GM12878 (cell line): ENCODE data around the gene RALGPS1.

Source experiments
- CREB1 ChIP-seq: IDR thresholded peaks from 2 replicates; pipeline ENCODE4 v1.6.1; 2012; ENCODE audit warnings: low read depth, mild to moderate bottlenecking, inconsistent platforms
- EED ChIP-seq: sonication (generic); IDR thresholded peaks from 2 replicates; pipeline ENCODE4 v1.6.1; 2016; ENCODE audit warnings: antibody characterized with exemption, low read depth
- RAD21 ChIP-seq: IDR thresholded peaks from 2 replicates; pipeline ENCODE4 v1.6.1; 2011; ENCODE audit warnings: mild to moderate bottlenecking, low read depth, low read length, moderate library complexity; ENCODE audit not compliant: insufficient read depth
- SPI1 ChIP-seq: IDR thresholded peaks from 2 replicates; pipeline ENCODE4 v1.6.1; 2011; ENCODE audit warnings: low read depth, mild to moderate bottlenecking, low read length, moderate library complexity, borderline replicate concordance; ENCODE audit not compliant: insufficient read depth
- TAF1 ChIP-seq: IDR thresholded peaks from 2 replicates; pipeline ENCODE4 v1.6.1; 2011; ENCODE audit warnings: mild to moderate bottlenecking, low read depth, low read length, borderline replicate concordance
- TARDBP ChIP-seq: IDR thresholded peaks from 2 replicates; pipeline ENCODE4 v1.6.1; 2016; ENCODE audit warnings: borderline replicate concordance
- ZNF217 ChIP-seq: fragments of 450-650 bp; IDR thresholded peaks from 2 replicates; pipeline ENCODE4 v1.6.1; 2017; ENCODE audit warnings: antibody characterized with exemption, mild to moderate bottlenecking
- ZSCAN29 ChIP-seq: fragments of 450-650 bp; IDR thresholded peaks from 2 replicates; pipeline ENCODE4 v1.6.1; 2017; ENCODE audit warnings: mild to moderate bottlenecking, moderate library complexity
- TF ChIP-seq, protein P1 (sequence below), 3 experiments: IDR thresholded peaks in 2 of 3; conservative IDR thresholded peaks in 1 of 3; 2 replicates each; pipeline ENCODE4 v1.5.1; 2011; ENCODE audit warnings: low read depth in 3 of 3, low read length in 3 of 3, mild to moderate bottlenecking in 3 of 3, control low read depth in 2 of 3, moderate library complexity in 2 of 3, inconsistent platforms in 1 of 3, mixed read lengths in 1 of 3; ENCODE audit not compliant: control insufficient read depth in 2 of 3, insufficient read depth in 1 of 3; ENCODE audit errors: extremely low read depth in 1 of 3
- TF ChIP-seq, protein P2 (sequence below): IDR thresholded peaks from 2 replicates; pipeline ENCODE4 v1.6.1; 2012; ENCODE audit warnings: low read depth, low read length, improper control_type of control experiment
- TF ChIP-seq, protein P3 (sequence below): IDR thresholded peaks from 2 replicates; pipeline ENCODE4 v1.6.1; 2011; ENCODE audit warnings: low read depth, low read length, improper control_type of control experiment, borderline replicate concordance
- TF ChIP-seq, protein P4 (sequence below): IDR thresholded peaks from 2 replicates; pipeline ENCODE4 v1.6.1; 2012; ENCODE audit warnings: low read depth, low read length, improper control_type of control experiment

DNA sequence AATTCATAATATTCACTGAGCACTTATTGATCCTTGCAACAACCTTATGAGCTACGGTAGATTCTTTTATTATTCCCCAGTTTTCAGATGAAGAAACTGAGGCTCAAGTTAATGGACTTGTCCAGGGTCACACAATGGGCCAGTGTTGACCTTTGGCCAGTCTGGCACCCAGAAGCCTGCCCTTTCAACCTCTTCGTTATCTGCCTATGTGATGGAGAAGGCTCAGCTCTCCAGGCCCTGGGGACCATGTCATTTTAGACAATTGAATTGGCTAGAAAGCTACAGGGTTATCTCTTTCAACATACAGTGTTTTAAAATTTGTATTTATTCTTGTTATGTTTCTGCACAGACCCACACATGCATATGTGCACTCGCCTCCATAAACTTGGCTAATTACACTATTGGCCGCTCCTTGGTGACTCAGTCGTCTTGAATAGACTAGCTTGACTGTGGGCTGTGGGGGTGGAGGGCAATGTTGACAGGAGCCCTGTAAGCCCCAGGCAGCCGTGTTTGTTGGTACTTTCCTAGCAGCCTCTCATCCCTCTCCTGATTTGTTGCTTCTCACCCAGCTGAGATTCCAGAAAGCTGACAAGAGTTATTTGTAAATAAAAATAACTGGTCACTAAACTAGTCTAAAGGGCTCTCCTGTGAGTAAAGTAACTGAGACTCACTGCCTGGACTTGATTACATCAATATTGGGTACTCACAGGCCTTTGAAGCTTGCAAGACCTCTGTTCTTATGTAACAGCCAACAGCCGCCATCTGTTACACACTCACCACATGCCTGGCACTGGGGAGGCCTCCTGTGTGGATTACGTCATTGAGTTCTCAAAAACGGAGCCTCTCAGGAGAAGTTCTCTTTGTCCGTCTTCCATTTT is 216.3 kb downstream of the RALGPS1 start:
- TF ChIP-seq, protein P1, sequence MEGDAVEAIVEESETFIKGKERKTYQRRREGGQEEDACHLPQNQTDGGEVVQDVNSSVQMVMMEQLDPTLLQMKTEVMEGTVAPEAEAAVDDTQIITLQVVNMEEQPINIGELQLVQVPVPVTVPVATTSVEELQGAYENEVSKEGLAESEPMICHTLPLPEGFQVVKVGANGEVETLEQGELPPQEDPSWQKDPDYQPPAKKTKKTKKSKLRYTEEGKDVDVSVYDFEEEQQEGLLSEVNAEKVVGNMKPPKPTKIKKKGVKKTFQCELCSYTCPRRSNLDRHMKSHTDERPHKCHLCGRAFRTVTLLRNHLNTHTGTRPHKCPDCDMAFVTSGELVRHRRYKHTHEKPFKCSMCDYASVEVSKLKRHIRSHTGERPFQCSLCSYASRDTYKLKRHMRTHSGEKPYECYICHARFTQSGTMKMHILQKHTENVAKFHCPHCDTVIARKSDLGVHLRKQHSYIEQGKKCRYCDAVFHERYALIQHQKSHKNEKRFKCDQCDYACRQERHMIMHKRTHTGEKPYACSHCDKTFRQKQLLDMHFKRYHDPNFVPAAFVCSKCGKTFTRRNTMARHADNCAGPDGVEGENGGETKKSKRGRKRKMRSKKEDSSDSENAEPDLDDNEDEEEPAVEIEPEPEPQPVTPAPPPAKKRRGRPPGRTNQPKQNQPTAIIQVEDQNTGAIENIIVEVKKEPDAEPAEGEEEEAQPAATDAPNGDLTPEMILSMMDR (IDR thresholded peaks at IDR 0.05 in 2 of 3, conservative IDR thresholded peaks at IDR 0.05 in 1 of 3; ENCODE audit: control insufficient read depth in 2 of 3, extremely low read depth in 1 of 3, insufficient read depth in 1 of 3, low read depth in 3 of 3, low read length in 3 of 3), result no peak
- no peak for TF ChIP-seq TARDBP
- TF ChIP-seq, protein P2, sequence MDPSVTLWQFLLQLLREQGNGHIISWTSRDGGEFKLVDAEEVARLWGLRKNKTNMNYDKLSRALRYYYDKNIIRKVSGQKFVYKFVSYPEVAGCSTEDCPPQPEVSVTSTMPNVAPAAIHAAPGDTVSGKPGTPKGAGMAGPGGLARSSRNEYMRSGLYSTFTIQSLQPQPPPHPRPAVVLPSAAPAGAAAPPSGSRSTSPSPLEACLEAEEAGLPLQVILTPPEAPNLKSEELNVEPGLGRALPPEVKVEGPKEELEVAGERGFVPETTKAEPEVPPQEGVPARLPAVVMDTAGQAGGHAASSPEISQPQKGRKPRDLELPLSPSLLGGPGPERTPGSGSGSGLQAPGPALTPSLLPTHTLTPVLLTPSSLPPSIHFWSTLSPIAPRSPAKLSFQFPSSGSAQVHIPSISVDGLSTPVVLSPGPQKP, result no peak
- no peak for TF ChIP-seq CREB1
- TF ChIP-seq EED, result no peak
- TF ChIP-seq RAD21, result no peak
- TF ChIP-seq, protein P3, sequence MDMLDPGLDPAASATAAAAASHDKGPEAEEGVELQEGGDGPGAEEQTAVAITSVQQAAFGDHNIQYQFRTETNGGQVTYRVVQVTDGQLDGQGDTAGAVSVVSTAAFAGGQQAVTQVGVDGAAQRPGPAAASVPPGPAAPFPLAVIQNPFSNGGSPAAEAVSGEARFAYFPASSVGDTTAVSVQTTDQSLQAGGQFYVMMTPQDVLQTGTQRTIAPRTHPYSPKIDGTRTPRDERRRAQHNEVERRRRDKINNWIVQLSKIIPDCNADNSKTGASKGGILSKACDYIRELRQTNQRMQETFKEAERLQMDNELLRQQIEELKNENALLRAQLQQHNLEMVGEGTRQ, result no peak
- TF ChIP-seq SPI1, result no peak
- TF ChIP-seq, protein P4, sequence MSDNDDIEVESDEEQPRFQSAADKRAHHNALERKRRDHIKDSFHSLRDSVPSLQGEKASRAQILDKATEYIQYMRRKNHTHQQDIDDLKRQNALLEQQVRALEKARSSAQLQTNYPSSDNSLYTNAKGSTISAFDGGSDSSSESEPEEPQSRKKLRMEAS, result no peak
- no peak for TF ChIP-seq TAF1
- no peak for TF ChIP-seq ZNF217
- TF ChIP-seq ZSCAN29, result no peak
